HL-60 (cell line): ENCODE measurements around the gene FAM167B.

Experiments used
- DNase-seq, 2 experiments: peaks; one replicate each; pipeline ENCODE4 v3.0.0-alpha.2; 2010 to 2020; ENCODE audit warnings: low read depth in 1 of 2, low spot score in 1 of 2
- H3K27ac ChIP-seq: fragments of 250-450 bp; sonication (Bioruptor Pico); replicated peaks from 2 replicates; pipeline ENCODE4 v1.5.1; 2020; ENCODE audit warnings: mild to moderate bottlenecking, moderate library complexity
- H3K27me3 ChIP-seq: fragments of 250-450 bp; sonication (Bioruptor Pico); 2 replicates; pipeline ENCODE4 v1.5.1; 2021; ENCODE audit warnings: mild to moderate bottlenecking, moderate library complexity; ENCODE audit not compliant: insufficient read depth, poor library complexity, severe bottlenecking
- H3K4me3 ChIP-seq: replicated peaks from 2 replicates; pipeline ENCODE4 v1.5.1; 2011; ENCODE audit warnings: mild to moderate bottlenecking, control low read depth, low read length; ENCODE audit not compliant: insufficient read depth
- GABPA ChIP-seq: IDR thresholded peaks from 2 replicates; pipeline ENCODE4 v1.6.1; 2012; ENCODE audit warnings: low read depth
- POLR2AphosphoS5 ChIP-seq: IDR thresholded peaks from 2 replicates; pipeline ENCODE4 v1.6.1; 2012; ENCODE audit warnings: low read depth
- SPI1 ChIP-seq: IDR thresholded peaks from 2 replicates; pipeline ENCODE4 v1.6.1; 2012; ENCODE audit warnings: low read depth, mild to moderate bottlenecking, borderline replicate concordance
- TF ChIP-seq, protein P1 (sequence below): IDR thresholded peaks from one replicate; pipeline ENCODE4 v1.5.1; 2011; ENCODE audit warnings: low read length, control low read depth, inconsistent platforms; ENCODE audit not compliant: insufficient read depth
- TF ChIP-seq, protein P2 (sequence below): IDR thresholded peaks from 2 replicates; pipeline ENCODE4 v1.6.1; 2012; ENCODE audit warnings: low read depth; ENCODE audit not compliant: insufficient replicate concordance

Gene FAM167B

DNA sequence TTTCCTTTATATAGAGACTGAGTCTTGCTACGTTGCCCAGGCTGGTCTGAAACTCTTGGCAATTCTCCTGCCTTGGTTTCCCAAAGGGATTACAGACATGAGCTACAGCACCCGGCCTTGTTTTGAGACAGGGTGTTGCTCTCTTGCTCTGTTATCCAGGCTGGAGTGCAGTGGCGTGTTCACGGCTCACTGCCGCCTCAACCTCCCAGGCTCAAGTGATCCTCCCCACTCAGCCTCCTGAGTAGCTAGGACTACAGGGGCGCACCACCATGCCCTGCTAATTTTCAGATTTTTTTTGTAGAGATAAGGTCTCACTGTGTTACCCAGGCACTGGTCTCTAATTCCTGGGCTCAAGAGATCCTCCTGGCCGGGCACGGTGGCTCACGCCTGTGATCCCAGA lies 18.8 kb downstream of the FAM167B start:
- no peak for DNase-seq
- Histone ChIP-seq H3K4me3 (no peak overlapping the region), H3K27ac (no peak overlapping the region)

DNA sequence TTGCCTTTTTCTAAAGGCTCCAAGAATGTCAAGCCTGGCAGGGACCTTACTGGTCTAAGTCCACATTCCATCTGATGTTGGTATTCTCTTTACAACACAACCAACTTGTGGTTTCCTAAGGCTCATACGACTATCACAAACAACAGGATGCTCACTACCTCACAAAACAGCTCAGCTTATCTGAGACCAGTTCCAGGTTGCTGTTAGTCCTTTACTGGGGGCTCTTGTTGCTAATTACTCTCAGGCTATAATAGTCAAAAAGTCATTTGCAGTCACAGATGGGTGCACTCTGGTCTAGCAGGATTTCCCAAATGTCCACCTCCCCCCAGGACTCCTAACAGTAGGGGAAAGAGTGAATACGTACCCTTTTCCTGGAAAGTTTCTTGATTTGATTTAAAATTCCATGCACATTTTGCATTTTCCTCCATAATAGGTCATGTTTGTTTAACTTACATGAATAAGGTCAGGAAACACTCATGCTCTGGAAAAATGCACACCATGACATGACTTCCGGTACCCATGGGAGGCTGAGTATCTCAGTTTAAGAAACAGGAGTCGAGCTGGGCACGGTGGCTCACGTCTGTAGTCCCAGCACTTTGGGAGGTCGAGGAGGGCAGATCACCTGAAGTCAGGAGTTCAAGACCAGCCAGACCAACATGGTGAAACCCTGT lies 20.0 kb downstream of the FAM167B start:
- Histone ChIP-seq H3K4me3 (no peak overlapping the region), H3K27me3 (no peaks in the 10 kb centered on the region)
- no peak for DNase-seq

More for the DNA sequence above, 18.8 kb downstream of the FAM167B start:
- TF ChIP-seq, protein P1, sequence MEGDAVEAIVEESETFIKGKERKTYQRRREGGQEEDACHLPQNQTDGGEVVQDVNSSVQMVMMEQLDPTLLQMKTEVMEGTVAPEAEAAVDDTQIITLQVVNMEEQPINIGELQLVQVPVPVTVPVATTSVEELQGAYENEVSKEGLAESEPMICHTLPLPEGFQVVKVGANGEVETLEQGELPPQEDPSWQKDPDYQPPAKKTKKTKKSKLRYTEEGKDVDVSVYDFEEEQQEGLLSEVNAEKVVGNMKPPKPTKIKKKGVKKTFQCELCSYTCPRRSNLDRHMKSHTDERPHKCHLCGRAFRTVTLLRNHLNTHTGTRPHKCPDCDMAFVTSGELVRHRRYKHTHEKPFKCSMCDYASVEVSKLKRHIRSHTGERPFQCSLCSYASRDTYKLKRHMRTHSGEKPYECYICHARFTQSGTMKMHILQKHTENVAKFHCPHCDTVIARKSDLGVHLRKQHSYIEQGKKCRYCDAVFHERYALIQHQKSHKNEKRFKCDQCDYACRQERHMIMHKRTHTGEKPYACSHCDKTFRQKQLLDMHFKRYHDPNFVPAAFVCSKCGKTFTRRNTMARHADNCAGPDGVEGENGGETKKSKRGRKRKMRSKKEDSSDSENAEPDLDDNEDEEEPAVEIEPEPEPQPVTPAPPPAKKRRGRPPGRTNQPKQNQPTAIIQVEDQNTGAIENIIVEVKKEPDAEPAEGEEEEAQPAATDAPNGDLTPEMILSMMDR: no peak
- TF ChIP-seq POLR2AphosphoS5 (no peak), SPI1 (no peak), GABPA (no peak)
- TF ChIP-seq, protein P2, sequence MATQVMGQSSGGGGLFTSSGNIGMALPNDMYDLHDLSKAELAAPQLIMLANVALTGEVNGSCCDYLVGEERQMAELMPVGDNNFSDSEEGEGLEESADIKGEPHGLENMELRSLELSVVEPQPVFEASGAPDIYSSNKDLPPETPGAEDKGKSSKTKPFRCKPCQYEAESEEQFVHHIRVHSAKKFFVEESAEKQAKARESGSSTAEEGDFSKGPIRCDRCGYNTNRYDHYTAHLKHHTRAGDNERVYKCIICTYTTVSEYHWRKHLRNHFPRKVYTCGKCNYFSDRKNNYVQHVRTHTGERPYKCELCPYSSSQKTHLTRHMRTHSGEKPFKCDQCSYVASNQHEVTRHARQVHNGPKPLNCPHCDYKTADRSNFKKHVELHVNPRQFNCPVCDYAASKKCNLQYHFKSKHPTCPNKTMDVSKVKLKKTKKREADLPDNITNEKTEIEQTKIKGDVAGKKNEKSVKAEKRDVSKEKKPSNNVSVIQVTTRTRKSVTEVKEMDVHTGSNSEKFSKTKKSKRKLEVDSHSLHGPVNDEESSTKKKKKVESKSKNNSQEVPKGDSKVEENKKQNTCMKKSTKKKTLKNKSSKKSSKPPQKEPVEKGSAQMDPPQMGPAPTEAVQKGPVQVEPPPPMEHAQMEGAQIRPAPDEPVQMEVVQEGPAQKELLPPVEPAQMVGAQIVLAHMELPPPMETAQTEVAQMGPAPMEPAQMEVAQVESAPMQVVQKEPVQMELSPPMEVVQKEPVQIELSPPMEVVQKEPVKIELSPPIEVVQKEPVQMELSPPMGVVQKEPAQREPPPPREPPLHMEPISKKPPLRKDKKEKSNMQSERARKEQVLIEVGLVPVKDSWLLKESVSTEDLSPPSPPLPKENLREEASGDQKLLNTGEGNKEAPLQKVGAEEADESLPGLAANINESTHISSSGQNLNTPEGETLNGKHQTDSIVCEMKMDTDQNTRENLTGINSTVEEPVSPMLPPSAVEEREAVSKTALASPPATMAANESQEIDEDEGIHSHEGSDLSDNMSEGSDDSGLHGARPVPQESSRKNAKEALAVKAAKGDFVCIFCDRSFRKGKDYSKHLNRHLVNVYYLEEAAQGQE: no peak
- H3K27me3 ChIP-seq: no peaks in the 10 kb centered on the region

DNA sequence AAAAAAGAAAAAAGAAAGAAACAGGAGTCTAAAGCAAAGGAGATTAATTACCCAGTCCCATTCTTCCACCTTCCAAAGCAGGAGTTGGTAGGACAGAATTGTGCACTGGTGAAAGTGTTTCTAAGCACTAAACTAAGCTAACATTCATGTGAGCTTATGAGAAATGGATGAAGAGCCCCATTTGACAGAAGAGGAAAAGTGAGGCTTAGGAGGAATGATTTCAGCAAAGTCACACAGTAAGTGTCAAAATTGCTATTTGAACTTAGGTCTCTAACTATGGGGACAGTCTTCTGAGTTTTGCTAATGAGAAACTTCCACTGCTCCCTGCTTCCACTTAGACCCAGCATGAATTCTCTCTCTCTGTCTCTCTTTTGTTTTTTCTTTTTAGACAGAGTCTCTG lies 22.7 kb downstream of the FAM167B start:
- Histone ChIP-seq H3K4me3 (no peak overlapping the region), H3K27me3 (no peaks in the 10 kb centered on the region), H3K27ac (no peak overlapping the region)
- TF ChIP-seq, protein P2: no peak
- no peak for TF ChIP-seq POLR2AphosphoS5
- no peak for DNase-seq

More for the DNA sequence above, 20.0 kb downstream of the FAM167B start:
- TF ChIP-seq, protein P1: no peak
- no peak for TF ChIP-seq SPI1
- no peak overlapping the region for H3K27ac ChIP-seq

DNA sequence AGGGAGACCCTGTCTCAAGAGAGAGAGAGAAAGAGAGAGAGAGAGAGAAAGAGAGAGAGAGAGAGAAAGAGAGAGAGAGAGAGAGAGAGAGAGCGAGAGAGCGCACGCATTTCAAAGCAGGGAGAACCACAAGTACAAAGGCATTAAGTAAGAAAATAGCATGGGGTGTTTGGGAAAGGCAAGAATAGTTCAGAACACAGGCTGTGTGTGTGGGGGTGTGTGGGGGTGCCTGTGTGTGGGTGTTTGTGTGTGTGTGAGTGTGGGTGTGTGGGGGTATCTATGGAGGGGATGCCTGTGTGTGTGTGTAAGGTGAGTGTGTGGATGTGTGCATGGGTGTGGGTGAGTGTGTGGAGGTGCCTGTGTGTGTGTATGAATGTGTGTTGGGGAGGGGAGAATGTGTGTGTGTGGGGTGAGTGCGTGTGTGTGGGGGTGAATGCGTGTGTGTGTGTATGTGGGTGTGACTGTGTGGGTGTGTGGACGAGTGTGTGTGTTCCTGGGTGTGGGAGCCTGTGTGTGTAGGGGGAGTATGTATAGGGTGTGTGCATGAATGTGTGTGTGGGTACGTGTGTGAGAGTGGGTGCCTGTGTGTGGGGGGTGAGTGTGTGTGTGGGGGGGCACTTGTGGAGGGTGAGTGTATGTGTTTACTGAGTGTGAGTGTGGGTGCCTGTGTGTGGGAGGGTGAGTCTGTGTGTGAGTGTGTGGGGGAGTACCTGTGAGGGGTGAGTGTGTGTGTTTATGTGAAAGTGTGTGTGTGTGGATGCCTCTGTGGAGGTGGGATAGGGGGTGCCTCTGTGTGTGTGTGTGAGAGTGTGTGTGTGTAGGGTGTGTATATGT lies 25.8 kb downstream of the FAM167B start:
- Histone ChIP-seq H3K27me3 (no peaks in the 10 kb centered on the region), H3K4me3 (no peak overlapping the region), H3K27ac (no peak overlapping the region)
- TF ChIP-seq SPI1 (no peak), GABPA (no peak), POLR2AphosphoS5 (no peak)
- TF ChIP-seq, protein P1: no peak
- TF ChIP-seq, protein P2: no peak
- DNase-seq: no peak
